Stimulated activated memory B cell treated with anti-CD40 and anti-IgM and Interleukin-4, amounts not matched to agents 10 μg/mL and 1 μg/mL and 100 μg/mL, for 72 hours (primary cell): Measurements from ENCODE around the gene SMDT1.
"Not testable (repeated sequence)": the region's sequence is repeated elsewhere in the genome, so short reads cannot be mapped to it uniquely, and the experiment has no call there.

Experiments used
- ATAC-seq: fragments of 150-1000 bp; cut with Tn5 transposase; 2 replicates; pipeline ENCODE4 v1.10.0; 2021
- H3K27ac Mint-ChIP-seq: one replicate; pipeline ENCODE4 v1.8.0; 2022; ENCODE audit warnings: mild to moderate bottlenecking, mixed read lengths
- H3K27me3 Mint-ChIP-seq: one replicate; pipeline ENCODE4 v1.8.0; 2022; ENCODE audit warnings: mixed read lengths
- H3K36me3 Mint-ChIP-seq: one replicate; pipeline ENCODE4 v1.8.0; 2022; ENCODE audit warnings: mixed read lengths
- H3K4me1 Mint-ChIP-seq: one replicate; pipeline ENCODE4 v1.8.0; 2022; ENCODE audit warnings: mixed read lengths
- H3K4me3 Mint-ChIP-seq: one replicate; pipeline ENCODE4 v1.8.0; 2022; ENCODE audit warnings: mild to moderate bottlenecking, moderate library complexity, mixed read lengths
- H3K9me3 Mint-ChIP-seq: one replicate; pipeline ENCODE4 v1.8.0; 2022; ENCODE audit warnings: mixed read lengths

The SMDT1 gene

GRCh38 chr22:42066126-42066761 is 13.3 kb upstream of the SMDT1 start:
- H3K9me3 Mint-ChIP-seq, result no peaks in the 10 kb centered on the region
- no peak overlapping the region for H3K27ac Mint-ChIP-seq
- no peaks in the 10 kb centered on the region for H3K27me3 Mint-ChIP-seq
- H3K36me3 Mint-ChIP-seq, result peaks cover 43% of the 10 kb centered on the region
- no peak overlapping the region for H3K4me3 Mint-ChIP-seq
- no peak for ATAC-seq
- peaks cover 23% of the 10 kb centered on the region for H3K4me1 Mint-ChIP-seq

- Mint-ChIP-seq H3K36me3 (peaks cover 42% of the 10 kb centered on the region), H3K4me3 (no peak overlapping the region), H3K27ac (no peak overlapping the region), H3K9me3 (no peaks in the 10 kb centered on the region), H3K4me1 (peaks cover 29% of the 10 kb centered on the region), H3K27me3 (no peaks in the 10 kb centered on the region)
- no peak for ATAC-seq
These were observed 12.6 kb upstream of the SMDT1 start for GRCh38 chr22:42066937-42067336.

- no peak for ATAC-seq
- Mint-ChIP-seq H3K27ac (no peak overlapping the region), H3K9me3 (no peaks in the 10 kb centered on the region), H3K27me3 (no peaks in the 10 kb centered on the region), H3K4me3 (no peak overlapping the region), H3K4me1 (peaks cover 29% of the 10 kb centered on the region), H3K36me3 (peaks cover 35% of the 10 kb centered on the region)
These were observed 11.7 kb upstream of the SMDT1 start for GRCh38 chr22:42067671-42068251.

GRCh38 chr22:42068291-42068690 is 11.2 kb upstream of the SMDT1 start:
- Mint-ChIP-seq H3K36me3 (peaks cover 30% of the 10 kb centered on the region), H3K27me3 (no peaks in the 10 kb centered on the region), H3K27ac (no peak overlapping the region), H3K4me1 (peaks cover 34% of the 10 kb centered on the region), H3K9me3 (no peaks in the 10 kb centered on the region), H3K4me3 (no peak overlapping the region)
- no peak for ATAC-seq

GRCh38 chr22:42069801-42070516 is 9.5 kb upstream of the SMDT1 start:
- Mint-ChIP-seq H3K27me3 (no peaks in the 10 kb centered on the region), H3K36me3 (peaks cover 25% of the 10 kb centered on the region), H3K4me3 (peak overlapping the region; percentile 86), H3K27ac (peak overlapping the region; percentile 88), H3K9me3 (no peaks in the 10 kb centered on the region), H3K4me1 (peaks cover 40% of the 10 kb centered on the region)
- ATAC-seq, result peak; percentile 21

GRCh38 chr22:42070517-42071422 is 8.7 kb upstream of the SMDT1 start, which contains the start of gene NAGA:
NAGA (minus strand) TSS chr22:42070812; CDS start chr22:42070297, 515 bp downstream.
- Mint-ChIP-seq H3K27me3 (no peaks in the 10 kb centered on the region), H3K27ac (peak within 1 kb of the TSS; percentile 88), H3K4me1 (peaks cover 36% of the 10 kb centered on the region), H3K36me3 (peaks cover 17% of the 10 kb centered on the region), H3K4me3 (peak within 1 kb of the TSS; percentile 86), H3K9me3 (no peaks in the 10 kb centered on the region)
- ATAC-seq, result peak; percentile 98

GRCh38 chr22:42071508-42071907 is 8.0 kb upstream of the SMDT1 start:
- not testable (repeated sequence) for H3K27me3 Mint-ChIP-seq, H3K9me3 Mint-ChIP-seq, H3K36me3 Mint-ChIP-seq, ATAC-seq
- peak overlapping the region; percentile 88 for H3K27ac Mint-ChIP-seq
- H3K4me1 Mint-ChIP-seq, result peaks cover 36% of the 10 kb centered on the region
- H3K4me3 Mint-ChIP-seq, result peak overlapping the region; percentile 86

GRCh38 chr22:42072606-42073330 is 6.7 kb upstream of the SMDT1 start:
- Mint-ChIP-seq H3K9me3 (no peaks in the 10 kb centered on the region), H3K27ac (peak overlapping the region; percentile 80), H3K27me3 (no peaks in the 10 kb centered on the region), H3K4me1 (peaks cover 36% of the 10 kb centered on the region), H3K36me3 (no peaks in the 10 kb centered on the region), H3K4me3 (peak overlapping the region; percentile 69)
- no peak for ATAC-seq

GRCh38 chr22:42073621-42074041 is 5.9 kb upstream of the SMDT1 start:
- Mint-ChIP-seq H3K36me3 (no peaks in the 10 kb centered on the region), H3K4me3 (peak overlapping the region; percentile 69), H3K27me3 (no peaks in the 10 kb centered on the region), H3K27ac (peak overlapping the region; percentile 80), H3K9me3 (no peaks in the 10 kb centered on the region), H3K4me1 (peaks cover 40% of the 10 kb centered on the region)
- ATAC-seq, result no peak

GRCh38 chr22:42074132-42074811 is 5.2 kb upstream of the SMDT1 start, which contains the start of gene PHETA2:
PHETA2 (plus strand) TSS chr22:42074248; CDS start chr22:42077294, 3,046 bp downstream.
- ATAC-seq, result no peak
- Mint-ChIP-seq H3K4me3 (peak within 1 kb of the TSS; percentile 75), H3K27ac (peak within 1 kb of the TSS; percentile 80), H3K9me3 (no peaks in the 10 kb centered on the region), H3K36me3 (no peaks in the 10 kb centered on the region), H3K27me3 (no peaks in the 10 kb centered on the region), H3K4me1 (peaks cover 46% of the 10 kb centered on the region)

GRCh38 chr22:42074846-42075676 is 4.4 kb upstream of the SMDT1 start:
- H3K36me3 Mint-ChIP-seq, result no peaks in the 10 kb centered on the region
- no peaks in the 10 kb centered on the region for H3K9me3 Mint-ChIP-seq
- no peaks in the 10 kb centered on the region for H3K27me3 Mint-ChIP-seq
- H3K4me3 Mint-ChIP-seq, result peak overlapping the region; percentile 75
- peak overlapping the region; percentile 80 for H3K27ac Mint-ChIP-seq
- peaks cover 41% of the 10 kb centered on the region for H3K4me1 Mint-ChIP-seq
- ATAC-seq, result no peak

- no peaks in the 10 kb centered on the region for H3K27me3 Mint-ChIP-seq
- H3K9me3 Mint-ChIP-seq, result no peaks in the 10 kb centered on the region
- peaks cover 39% of the 10 kb centered on the region for H3K4me1 Mint-ChIP-seq
- ATAC-seq, result no peak
- H3K4me3 Mint-ChIP-seq, result no peak overlapping the region
- H3K36me3 Mint-ChIP-seq, result peaks cover 4% of the 10 kb centered on the region
- no peak overlapping the region for H3K27ac Mint-ChIP-seq
These were observed 2.6 kb upstream of the SMDT1 start for GRCh38 chr22:42076764-42077485.
